HTR-8/SVneo (cell line): Measurements from ENCODE around the gene ALMS1.
"Not testable (repeated sequence)": the region's sequence is repeated elsewhere in the genome, so short reads cannot be mapped to it uniquely, and the experiment has no call there.

Source experiments
- DNase-seq: peaks from one replicate; pipeline ENCODE4 v3.0.0; 2011; ENCODE audit warnings: low spot score, mixed read lengths; ENCODE audit not compliant: insufficient read length
- FAIRE-seq: peaks from 2 replicates; lab custom pipeline; 2011; peaks lifted over from hg19 to GRCh38; lab: Jason Lieb, UNC

ALMS1 gene, protein sequence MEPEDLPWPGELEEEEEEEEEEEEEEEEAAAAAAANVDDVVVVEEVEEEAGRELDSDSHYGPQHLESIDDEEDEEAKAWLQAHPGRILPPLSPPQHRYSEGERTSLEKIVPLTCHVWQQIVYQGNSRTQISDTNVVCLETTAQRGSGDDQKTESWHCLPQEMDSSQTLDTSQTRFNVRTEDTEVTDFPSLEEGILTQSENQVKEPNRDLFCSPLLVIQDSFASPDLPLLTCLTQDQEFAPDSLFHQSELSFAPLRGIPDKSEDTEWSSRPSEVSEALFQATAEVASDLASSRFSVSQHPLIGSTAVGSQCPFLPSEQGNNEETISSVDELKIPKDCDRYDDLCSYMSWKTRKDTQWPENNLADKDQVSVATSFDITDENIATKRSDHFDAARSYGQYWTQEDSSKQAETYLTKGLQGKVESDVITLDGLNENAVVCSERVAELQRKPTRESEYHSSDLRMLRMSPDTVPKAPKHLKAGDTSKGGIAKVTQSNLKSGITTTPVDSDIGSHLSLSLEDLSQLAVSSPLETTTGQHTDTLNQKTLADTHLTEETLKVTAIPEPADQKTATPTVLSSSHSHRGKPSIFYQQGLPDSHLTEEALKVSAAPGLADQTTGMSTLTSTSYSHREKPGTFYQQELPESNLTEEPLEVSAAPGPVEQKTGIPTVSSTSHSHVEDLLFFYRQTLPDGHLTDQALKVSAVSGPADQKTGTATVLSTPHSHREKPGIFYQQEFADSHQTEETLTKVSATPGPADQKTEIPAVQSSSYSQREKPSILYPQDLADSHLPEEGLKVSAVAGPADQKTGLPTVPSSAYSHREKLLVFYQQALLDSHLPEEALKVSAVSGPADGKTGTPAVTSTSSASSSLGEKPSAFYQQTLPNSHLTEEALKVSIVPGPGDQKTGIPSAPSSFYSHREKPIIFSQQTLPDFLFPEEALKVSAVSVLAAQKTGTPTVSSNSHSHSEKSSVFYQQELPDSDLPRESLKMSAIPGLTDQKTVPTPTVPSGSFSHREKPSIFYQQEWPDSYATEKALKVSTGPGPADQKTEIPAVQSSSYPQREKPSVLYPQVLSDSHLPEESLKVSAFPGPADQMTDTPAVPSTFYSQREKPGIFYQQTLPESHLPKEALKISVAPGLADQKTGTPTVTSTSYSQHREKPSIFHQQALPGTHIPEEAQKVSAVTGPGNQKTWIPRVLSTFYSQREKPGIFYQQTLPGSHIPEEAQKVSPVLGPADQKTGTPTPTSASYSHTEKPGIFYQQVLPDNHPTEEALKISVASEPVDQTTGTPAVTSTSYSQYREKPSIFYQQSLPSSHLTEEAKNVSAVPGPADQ (N-terminal part only)

DNA sequence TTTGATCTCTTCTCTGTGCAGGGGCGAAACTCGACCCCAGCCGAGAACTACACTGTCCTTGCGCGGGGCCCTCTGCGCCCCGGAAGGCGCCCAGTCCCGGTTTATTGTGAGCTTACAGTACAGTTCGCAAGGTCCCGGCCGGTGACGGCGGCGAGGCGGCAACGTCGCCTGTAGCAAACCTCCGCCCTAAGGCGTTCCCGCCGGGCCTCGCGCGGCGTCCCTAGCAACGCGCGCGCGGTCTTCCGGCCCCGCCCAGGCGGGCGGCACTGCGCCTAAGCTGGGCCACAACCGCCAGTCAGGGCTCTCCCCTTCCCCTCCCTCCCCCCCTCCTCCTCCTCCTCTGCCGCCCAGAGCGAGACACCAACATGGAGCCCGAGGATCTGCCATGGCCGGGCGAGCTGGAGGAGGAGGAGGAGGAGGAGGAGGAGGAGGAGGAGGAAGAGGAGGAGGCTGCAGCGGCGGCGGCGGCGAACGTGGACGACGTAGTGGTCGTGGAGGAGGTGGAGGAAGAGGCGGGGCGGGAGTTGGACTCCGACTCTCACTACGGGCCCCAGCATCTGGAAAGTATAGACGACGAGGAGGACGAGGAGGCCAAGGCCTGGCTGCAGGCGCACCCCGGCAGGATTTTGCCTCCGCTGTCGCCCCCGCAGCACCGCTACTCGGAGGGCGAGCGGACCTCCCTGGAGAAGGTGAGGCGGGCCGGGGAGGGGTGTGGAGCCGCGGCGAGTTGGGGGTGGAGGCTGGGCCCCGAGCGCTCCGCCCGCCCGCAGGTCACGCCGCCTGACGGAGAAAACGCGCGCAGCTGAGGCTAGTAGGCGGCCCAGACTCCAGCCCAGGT is at the start of gene ALMS1:
TSS of gene ALMS1 (plus strand) at position 333 of the 838 bp plus-strand sequence. CDS start at position 366, 33 bp downstream.
- FAIRE-seq (peak; percentile 93), DNase-seq (peak; percentile 91)

- no peak for DNase-seq
- no peak for FAIRE-seq
Measured at GRCh38 chr2:73337828-73338227, 47.8 kb upstream of the ALMS1 start.

DNA sequence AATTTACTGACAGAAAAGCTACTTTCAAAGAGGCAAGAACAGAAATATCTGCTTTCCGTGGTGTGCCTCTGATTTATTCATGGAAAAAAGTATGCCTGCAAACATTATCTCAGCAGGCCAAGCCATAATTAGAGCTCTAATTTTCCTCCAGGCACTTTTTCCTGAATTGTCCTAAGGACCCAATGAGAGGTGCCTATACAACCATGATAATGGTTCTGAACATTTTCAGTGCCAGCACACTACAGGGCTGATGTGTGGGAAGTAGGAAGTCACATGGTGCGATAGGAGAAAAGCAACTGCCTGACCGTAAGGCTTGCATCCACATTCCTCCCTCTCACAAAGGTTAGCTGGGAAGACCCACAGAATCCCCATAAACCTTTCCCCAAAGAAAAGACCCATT is 46.4 kb upstream of the ALMS1 start:
- no peak for DNase-seq

DNA sequence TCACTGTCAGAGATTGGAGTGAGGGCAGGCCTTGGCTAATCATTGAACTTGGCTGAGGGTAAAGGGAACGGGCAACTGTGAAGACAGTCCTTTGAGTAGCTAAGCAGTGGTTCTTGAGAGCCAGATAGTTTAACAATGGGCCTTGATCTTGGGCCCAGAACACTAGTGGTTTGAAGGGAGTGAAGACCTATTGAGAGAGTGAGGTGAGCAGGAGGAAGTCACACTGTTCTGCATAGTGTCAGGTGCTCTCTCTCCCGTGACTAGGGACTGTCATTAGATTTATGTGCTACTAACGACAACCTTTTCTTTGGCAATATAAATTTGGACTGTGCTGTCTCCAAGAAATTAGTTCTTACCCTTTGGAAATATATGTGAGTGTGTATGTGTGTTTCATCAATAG is 44.6 kb upstream of the ALMS1 start:
- FAIRE-seq = no peak
- DNase-seq = no peak

More for the DNA sequence above, 46.4 kb upstream of the ALMS1 start:
- no peak for FAIRE-seq

DNA sequence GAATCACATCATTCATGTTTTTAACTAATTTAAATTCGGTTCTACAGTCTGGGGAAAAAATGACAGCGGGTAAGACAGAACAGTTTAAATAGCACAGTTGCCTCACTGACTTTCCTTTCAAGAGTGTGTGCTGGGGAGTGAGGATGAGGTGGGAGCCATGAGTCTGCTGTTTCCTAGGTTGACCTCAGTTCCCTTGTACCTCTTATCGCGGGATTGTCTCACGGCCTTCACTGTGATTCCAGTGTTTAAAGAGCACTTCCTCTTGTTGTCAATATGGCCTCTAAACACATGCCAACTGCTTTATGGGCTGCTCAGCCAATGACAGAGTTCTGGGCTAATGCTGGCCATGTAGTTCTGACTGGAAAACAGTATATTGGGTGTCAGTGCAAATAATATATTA is 41.6 kb upstream of the ALMS1 start:
- FAIRE-seq (no peak), DNase-seq (no peak)

GRCh38 chr2:73344747-73345146 is 40.9 kb upstream of the ALMS1 start:
- FAIRE-seq, DNase-seq: not testable (repeated sequence)

DNA sequence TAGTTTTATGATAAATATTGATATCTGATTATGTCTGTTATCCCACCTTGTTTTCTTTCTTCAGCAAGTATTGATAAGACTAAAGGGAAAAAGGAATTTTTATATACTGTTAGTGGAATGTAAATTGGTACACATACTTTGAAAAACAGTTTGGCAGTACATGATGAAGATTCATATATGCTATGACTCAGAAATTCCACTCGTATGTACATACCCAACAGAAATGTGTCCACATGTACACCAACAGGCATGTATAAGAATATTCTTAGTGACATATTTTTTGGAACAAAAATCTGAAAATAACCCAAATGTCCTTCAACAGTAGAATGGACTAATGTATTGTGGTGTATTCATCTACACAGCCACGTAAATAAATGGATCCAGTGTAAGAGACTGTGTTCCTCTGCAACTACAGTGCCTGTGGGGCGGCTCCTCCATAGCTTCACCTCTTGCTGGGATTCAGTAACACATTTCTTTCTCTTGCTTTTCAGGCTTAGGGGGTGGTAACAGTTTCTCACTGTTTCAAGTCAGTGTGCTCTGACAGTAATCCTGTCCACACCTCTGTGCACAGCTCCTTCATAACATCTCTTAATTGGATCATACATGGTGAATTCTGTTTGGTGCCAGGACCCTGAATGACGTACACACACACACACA is 35.5 kb upstream of the ALMS1 start:
- no peak for DNase-seq
- FAIRE-seq = no peak

DNA sequence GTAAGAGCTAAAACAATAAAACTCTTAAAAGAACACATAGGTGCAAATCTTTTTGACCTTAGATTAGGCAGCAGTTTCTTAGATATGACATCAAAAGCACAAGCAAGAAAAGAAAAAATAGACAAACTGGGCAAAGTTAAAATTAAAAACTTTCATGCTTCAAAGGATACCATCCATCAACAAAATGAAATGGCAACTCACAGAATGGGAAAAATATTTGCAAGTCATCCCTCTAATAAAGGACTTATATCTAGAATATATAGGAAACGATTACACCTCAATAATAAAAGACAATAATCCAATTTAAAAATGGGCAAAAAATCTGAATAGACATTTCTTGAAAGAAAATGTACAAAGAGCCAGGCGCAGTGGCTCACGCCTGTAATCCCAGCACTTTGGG is 29.5 kb upstream of the ALMS1 start:
- FAIRE-seq = no peak
- no peak for DNase-seq

DNA sequence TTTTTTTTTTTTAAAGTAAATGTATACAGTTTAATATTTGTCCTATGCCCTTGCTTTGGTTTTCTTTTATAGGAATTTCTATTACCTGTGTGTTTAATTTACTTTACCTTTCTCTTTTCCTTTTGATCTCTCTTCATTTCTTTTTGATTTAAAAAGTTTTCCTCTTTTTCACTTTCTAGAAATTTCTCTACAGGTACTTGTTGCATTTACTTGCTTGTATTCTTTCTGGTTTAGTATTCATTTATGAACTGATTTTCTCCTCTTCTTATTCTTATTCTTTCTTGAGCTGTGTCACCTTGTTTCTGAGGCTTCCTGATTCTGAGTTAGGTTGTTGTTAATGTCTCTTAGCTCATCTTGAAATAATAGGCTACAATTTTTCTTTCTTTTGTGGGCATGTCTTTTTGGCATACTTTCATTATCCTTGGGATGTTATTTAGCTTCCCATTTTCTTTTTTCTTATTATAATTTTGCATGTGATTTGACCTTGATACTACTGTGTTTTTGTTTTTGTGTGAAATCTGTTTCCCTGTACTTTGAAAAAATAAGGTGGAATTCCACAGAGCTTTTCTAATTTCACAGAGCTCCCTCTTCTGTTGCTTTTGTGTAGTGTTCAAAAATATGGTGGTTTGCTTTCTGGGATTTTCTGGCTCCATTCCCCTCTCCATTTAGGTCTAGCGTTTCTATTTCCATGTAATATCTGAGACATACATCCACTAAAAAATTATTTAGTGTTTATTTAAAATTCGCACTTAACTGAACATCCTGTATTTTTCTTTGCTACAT is 25.5 kb upstream of the ALMS1 start:
- no peak for DNase-seq
- FAIRE-seq = no peak

GRCh38 chr2:73366060-73366459 is 19.6 kb upstream of the ALMS1 start:
- FAIRE-seq (no peak), DNase-seq (no peak)

DNA sequence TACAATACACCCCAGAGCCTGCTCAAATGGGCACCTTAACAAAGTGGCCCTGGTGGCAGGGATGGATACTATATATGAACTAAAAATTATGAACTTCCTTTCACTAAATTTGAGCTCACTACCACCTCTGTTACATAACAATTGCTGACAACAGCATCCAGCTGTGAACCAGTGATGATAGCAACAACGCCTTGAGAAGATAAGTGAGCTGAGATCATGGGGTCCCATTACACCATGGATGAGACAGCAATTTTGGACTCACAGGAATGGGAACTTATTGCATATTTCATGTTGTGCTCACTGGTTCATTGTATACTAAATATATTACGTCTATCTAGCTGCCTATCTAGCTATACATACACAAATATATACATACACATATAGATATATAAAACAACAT is 16.9 kb upstream of the ALMS1 start:
- FAIRE-seq = no peak
- no peak for DNase-seq

GRCh38 chr2:73370348-73370747 is 15.3 kb upstream of the ALMS1 start:
- FAIRE-seq = no peak
- DNase-seq = no peak

DNA sequence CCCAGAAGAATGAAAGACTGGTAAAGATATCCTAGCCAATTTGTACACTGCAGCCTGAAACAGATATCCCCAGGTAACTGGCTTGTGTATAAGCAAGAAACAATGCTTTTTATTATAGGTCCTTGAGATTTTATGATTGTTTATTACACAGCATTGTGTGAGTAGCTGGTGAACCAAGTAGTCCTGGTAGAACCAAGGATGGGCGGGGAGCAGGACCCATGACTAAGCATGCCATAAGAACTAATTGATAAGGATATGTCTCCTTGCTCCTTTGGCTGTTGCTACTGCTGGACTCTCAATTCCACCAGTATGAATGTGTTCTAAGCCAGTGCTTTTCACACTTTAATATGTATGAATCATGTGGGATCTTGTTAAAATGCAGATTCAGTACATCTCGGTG is 12.3 kb upstream of the ALMS1 start:
- FAIRE-seq (no peak), DNase-seq (no peak)

DNA sequence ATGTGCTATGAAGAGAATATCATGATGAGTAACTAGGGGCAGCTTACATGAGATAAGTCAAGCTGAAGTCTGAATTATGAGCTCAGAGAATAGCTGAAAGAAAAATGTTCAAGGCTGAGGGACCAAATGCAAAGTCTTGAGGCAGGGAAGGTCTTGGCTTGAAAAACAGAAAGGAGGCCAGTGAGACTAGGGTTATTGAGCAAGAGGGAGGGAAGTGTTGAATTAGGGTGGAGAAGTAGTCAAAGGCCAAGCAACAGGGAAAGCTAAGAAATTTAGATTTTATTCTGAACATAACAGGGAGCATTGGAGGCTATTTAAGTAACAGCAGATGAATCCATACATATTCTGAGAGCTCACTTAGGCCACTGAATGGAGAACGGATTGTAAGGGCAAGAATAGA is 11.4 kb upstream of the ALMS1 start:
- DNase-seq (no peak), FAIRE-seq (no peak)

DNA sequence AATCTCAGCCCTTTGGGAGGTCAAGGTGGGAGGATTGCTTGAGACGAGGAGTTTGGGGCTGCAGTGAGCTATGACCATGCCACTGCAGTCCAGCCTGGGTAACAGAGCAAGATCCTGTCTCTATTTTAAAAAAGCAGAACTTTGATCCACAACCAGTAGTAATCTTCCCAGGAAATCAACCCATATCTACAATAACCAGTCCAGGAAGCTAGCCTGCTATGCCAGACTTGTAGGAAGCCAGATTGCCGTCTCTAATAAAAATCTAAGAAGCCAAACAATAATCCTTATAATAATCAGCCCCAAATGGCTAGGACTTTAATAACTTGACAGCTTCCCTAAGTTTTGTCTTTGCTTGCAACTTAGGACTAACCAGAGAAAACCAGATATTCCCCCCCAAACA is 9.0 kb upstream of the ALMS1 start:
- DNase-seq (no peak), FAIRE-seq (no peak)

- DNase-seq (no peak), FAIRE-seq (no peak)
Measured at GRCh38 chr2:73383036-73383435, 2.6 kb upstream of the ALMS1 start.

DNA sequence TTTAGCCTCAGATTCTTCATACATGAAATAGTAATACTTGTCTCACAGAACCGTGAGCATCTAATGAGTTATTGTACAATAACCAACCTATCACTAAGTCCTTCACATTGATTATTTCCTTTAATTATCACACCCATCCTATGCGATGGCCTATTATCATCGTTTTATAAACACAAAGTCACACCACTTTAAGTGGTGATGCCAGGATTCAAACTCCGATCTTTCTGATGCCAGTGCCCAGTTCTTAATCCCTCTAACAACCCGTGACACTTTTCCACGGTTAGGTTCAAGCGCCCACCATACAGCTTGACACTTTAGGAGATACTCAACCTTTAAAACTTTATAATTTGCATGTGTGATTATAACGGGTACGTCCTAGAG is 523 bp upstream of the ALMS1 start:
- DNase-seq = no peak
- no peak for FAIRE-seq

- FAIRE-seq (no peak), DNase-seq (no peak)
Measured at GRCh38 chr2:73386342-73386868, 769 bp downstream of the ALMS1 start.
